ENCODE data around the gene LRSAM1.

LRSAM1 gene

DNA sequence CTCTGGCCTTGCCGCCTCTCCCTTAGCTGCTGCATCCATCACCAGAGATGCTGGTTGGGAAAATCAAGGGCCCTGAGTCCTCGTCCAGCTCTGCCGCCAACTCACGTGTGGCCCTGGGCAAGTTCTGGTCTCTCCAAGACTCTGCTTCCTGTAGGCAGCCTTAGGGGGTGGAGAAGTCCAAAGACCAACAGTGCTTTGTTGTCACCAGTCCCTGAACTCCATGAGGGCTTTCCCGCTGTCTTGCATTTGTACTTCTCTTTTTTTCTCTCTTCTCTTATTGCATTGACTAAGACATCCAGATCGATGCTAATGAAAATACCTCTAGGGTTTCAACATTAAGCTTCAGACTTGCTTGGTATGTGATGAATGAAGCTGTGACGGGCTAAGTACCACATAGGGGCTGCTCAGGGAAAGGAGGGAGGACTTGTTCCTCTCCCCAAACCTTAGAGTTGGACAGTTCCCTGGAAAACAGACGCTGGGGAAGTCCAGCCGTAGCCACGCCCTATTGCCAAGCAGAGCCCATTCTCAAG lies 97.1 kb downstream of the LRSAM1 start:
- no peak for DNase-seq (ENCODE audit: low read depth in 3 of 3, low spot score in 1 of 3)

DNA sequence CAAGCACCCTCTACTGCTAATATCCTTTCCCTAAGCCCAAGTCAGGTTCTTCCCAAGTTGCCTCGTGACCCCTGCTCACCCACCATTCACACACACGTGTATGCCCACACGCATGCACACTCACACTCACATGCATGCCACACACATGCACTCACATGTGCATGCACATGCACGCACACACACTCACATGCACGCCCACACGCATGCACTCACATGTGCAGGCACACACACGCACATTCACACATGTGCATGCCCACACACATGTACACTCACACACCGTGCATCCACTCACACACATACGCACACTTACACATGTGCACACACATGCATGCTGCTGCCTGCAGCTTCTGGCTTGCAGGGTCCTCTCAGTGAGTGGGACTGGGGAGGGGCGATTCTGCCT lies 97.9 kb downstream of the LRSAM1 start:
- DNase-seq (ENCODE audit: low read depth in 3 of 3, low spot score in 1 of 3): no peak

DNA sequence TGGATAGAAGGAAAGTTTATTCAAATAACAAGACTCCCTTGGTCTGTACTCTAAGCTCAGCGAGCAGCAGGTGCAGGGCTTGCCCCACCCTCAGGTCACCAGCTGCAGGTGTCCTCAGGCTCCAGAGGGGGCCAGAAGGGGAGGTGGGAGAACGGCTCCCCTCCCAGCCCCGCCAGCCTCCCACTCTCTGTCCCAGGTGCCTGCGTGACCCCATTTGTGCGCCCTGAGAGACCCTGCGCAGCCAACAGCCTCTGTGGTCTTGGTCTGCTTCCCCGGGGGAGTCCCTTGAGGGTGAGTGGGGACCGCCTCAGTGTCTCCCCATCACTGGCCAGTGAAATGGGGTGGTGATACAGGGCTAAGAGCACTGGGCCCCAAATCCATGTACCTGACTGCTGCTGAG lies 98.4 kb downstream of the LRSAM1 start:
- DNase-seq (ENCODE audit: low read depth in 3 of 3, low spot score in 1 of 3): no peak

DNA sequence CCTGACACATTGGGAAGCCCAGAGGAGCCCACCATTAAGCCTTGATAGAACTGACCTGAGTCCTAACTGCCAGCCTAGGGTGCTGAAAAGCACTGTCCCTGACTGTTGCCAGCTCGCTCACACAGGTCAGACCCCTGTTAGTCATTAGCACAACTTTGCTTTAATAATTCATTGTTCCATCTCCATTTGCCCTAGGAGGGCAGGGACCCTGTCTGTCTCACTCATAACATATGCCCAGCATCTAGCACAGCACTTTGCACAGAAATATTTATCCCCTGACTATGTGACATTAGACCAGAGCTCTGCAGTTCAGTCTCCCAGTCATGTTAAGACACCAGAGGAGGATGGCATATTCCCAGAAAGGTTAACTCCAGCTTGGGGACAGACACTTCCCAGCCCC lies 99.0 kb downstream of the LRSAM1 start:
- DNase-seq (ENCODE audit: low read depth in 3 of 3, low spot score in 1 of 3): no peak

DNA sequence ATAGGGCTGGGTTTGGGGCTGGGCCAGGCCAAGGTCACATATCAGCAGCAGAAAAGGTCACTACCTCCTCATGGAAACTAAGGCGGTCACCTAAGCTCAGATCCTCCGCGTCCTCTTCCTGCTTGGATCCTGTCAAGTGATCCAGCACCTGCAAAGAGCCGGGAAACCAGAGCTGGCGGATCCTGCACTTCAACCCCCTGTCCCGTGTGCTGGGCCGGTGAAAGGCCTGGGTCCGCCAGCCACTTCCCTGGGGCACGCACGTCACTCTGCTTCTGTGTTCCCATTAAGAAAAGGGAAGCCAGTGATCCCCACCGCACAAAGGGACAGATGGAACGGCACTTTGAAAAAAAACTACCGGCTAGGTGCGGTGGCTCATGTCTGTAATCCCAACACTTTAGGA lies 99.4 kb downstream of the LRSAM1 start:
- no peak for DNase-seq (ENCODE audit: low read depth in 3 of 3, low spot score in 1 of 3)

Data from stimulated activated CD4-positive, alpha-beta T cell treated with anti-CD3 and anti-CD28 coated beads, TNF-alpha, amount 100 ng/mL, for 1 hour (primary cell).